GM12801 (cell line): ENCODE data around the gene SDK1.

Source experiments
- CTCF ChIP-seq: IDR thresholded peaks from one replicate; pipeline ENCODE4 v1.5.1; 2011; ENCODE audit warnings: control low read depth; ENCODE audit not compliant: insufficient read length; ENCODE audit errors: extremely low read depth

SDK1 gene

GRCh38 chr7:4136501-4137110 lies 835.6 kb downstream of the SDK1 start:
- no peak for TF ChIP-seq CTCF

GRCh38 chr7:4137552-4137951 lies 836.5 kb downstream of the SDK1 start:
- no peak for TF ChIP-seq CTCF

DNA sequence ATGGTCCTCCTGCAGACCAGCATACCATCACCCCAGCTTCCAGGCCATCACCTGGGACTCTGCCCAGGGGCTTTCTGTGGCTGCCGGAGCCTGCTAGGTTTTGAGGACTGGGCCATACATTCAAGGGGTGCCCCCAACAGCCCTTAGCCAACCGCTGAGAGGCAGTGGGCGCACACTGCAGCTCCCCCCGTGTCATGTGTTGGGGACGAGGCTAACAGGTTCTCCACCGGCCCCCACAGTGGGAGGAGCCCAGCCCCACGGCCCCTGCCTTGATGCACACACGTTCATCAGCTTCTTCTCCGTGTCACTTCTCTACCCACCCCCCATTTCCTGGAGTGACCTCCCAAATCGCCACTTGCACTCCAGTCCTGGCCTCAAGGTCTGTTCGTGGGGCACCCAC lies 837.8 kb downstream of the SDK1 start:
- TF ChIP-seq CTCF, result no peak

DNA sequence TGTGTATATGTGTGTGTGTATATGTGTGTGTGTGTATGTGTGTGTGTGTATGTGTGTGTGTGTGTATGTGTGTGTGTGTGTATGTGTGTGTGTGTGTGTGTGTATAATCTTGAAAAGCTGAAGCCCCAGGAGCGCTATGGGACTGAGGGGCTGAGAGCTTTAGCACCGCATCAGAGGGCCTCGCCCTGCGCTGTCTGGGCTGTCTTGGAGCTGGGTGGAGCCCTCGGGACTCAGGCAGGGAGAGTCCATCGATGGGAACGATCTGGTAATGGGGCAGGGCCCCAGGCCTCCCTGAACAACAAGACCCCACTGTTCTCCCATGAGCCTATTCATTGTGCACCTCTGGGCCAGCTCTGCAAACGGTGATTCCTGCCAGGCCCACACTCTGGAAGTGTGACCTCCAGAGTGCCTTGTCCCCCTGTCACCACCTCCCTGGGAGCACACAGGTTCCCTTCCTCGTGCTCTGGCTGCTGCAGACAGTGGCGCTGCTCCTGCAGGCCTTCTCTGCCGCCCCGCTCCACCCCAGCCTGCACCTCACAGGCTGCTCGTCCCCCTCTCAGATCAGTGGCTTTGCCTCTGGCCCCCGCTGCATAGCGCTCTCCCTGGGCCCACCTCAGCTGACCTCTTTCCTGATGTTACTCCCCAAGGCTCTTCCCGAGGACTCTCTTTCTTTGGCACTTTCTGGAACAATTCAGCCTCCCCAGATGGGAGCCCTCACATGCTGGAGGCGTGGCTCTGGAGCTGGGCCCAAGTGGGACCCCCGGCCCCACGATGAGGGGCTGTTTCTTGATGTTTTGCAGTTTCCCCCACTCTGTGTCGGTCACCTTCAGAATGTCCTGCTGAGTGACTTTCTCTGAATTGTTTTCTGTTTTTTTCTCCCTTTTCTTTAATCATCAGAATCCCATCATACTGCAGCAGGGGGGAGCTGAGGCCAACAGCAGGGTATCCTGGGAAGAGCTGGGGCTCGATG lies 838.9 kb downstream of the SDK1 start:
- no peak for TF ChIP-seq CTCF

- no peak for TF ChIP-seq CTCF
These were observed 839.9 kb downstream of the SDK1 start for GRCh38 chr7:4140933-4141332.

GRCh38 chr7:4143006-4143405 lies 842.0 kb downstream of the SDK1 start:
- TF ChIP-seq CTCF, result no peak

- TF ChIP-seq CTCF, result no peak
These were observed 842.6 kb downstream of the SDK1 start for GRCh38 chr7:4143511-4144171.
